Esophagus muscularis mucosa (tissue), 3 donors: Measurements from ENCODE around the gene SEMA5B.

ENCODE experiments used
- CTCF ChIP-seq, 3 experiments: fragments of 200-600 bp in 2 of 3; fragments of 450-650 bp in 1 of 3; sonication (generic) in 2 of 3; IDR thresholded peaks; one replicate each; pipeline ENCODE4 v1.5.1; 2017 to 2019; ENCODE audit warnings: antibody characterized with exemption in 3 of 3, mild to moderate bottlenecking in 2 of 3, moderate library complexity in 1 of 3
- POLR2AphosphoS5 ChIP-seq, 2 donors: sonication (generic); formaldehyde crosslinking; IDR thresholded peaks; one replicate each; pipeline ENCODE4 v1.6.1; 2017; ENCODE audit warnings: antibody characterized with exemption in 2 of 2

DNA sequence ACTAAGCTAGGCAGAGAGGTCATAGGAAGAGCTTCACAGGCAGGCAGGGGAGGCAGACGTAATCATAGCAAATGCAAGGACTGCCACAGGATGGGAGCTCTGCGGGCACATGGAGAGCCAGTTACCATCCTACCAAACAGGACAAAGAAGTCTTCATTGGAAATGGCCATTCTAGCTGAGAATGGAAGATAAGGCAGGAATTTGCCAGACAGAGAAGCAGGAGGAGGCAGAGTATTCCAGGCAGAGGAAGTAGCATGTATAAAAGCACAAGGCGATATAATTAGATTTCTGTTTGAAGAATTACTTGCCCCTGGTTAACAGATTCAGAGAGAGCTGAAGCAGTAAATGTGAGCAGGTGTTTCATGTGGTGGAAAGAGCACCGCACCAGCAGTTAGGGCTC, 3.5 kb upstream of the SEMA5B start:
- TF ChIP-seq CTCF (IDR thresholded peaks at IDR 0.05) (no peak), POLR2AphosphoS5 (IDR thresholded peaks at IDR 0.05) (no peak)
